GM19035 (cell line): Measurements from ENCODE around the gene HSD17B8.

ENCODE experiments used
- ATAC-seq: cut with Tn5 transposase; IDR thresholded peaks from one replicate; pipeline ENCODE4 v1.9.1; 2021; ENCODE audit not compliant: unreplicated experiment

The HSD17B8 gene

GRCh38 chr6:33236328-33236727 is 31.9 kb downstream of the HSD17B8 start:
- ATAC-seq: no peak

- no peak for ATAC-seq
These were observed 32.4 kb downstream of the HSD17B8 start for GRCh38 chr6:33236852-33237251.

DNA sequence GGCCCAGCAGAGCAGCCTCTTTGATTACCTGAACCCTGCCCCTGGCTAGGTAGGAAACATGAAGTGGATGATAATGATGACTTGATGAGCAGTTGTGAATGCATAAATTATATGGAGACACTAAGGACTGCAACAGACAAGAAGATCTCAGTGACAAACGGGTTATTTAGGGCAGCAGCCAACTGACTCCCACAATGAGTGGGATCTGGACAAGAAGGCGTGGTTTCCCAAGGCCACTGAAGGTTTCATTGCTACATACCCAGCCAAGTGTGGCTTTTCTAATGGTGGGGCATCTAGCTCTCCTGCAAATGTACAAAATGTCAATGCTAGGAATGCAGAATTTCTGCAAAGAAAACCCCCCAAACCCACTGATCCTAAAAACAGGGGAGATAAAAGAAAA is 33.3 kb downstream of the HSD17B8 start:
- ATAC-seq: no peak

GRCh38 chr6:33241968-33242367 is 37.5 kb downstream of the HSD17B8 start:
- ATAC-seq: no peak

GRCh38 chr6:33243476-33243875 is 39.0 kb downstream of the HSD17B8 start:
- ATAC-seq: no peak

DNA sequence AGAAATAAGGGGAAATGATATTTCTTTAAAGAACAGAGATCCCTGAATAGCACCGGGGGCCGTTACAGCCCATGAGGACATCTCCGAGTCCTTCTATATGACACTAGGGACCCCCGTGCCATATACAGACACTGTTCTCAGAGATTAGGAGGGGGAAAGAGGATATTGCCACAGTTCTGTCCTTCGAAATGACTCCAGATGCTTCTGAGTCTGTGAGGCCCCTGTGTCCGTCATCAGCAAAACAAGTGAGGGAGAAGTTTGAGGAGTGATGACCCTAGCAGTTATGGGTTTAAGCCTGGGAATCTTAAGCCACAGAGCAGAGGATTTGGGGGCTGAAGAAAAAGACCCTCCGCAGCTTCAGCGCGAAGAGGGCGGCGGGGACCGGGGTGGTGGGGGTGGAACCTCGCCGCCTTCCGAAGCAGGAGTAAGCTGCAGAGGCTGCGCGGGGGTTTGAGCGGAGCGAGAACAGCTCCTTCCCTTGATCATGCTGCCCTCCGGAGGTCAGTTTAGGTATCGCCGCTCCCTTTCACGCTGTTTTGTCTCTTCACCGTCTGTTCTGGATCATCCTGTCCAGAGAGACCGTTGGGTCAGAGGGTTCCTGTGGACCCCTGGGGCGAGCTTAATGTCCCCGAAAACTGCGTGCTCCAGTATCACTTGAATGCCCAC is 43.7 kb downstream of the HSD17B8 start:
- ATAC-seq: no peak

DNA sequence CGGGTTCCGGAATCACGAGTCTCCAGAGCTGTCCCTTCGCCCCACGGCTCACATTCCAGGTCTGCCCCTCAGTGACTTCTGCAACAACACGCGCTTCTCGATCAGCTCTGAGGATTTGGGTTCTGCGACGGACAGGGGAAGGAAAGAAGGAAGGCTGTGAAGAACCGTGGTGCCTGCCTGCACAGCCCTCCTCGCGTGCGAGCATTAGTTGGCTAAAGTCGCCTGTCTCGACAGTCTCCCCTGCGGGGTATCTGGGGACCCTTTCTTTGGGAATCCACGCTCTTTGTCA is 44.1 kb downstream of the HSD17B8 start:
- no peak for ATAC-seq

DNA sequence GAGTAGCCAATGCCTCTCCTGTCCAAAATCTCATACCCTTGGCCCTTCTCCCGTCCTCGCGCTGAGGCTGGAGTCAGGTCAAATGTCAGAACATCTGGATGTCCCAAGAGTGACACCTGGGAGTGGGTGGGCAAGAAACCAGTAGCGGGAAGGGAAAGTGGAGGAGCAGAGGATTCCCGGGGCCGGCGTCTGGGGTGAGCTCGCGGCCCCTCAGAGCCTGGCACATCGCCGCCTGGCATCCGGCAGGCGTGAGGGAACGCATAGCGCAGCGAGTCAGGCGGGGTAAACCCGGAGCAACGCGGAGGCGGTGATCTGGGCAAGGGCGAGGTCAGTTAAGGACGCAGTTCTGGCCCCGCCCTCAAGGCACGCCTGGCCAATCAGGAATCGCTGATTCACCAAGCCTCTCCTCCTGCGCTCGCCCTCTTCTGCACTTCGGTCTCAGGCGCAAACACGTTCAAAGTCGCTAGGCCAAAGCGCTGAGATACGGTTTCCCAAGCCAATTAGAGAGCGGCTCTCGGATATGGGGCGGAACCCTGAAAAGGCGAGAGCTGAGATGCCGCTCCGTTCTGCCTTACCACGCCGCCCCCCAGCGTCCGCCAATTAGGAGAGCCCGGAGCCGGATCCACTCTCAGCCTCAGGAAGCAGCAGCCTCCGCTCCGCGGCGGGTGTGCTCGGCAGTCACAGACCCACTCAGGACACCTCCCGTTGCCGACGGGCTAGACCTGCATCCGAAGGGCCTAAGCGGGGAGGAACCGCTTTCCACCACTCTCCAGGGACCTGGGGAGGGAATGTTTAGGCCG is 44.7 kb downstream of the HSD17B8 start:
- peak; percentile 89 for ATAC-seq

DNA sequence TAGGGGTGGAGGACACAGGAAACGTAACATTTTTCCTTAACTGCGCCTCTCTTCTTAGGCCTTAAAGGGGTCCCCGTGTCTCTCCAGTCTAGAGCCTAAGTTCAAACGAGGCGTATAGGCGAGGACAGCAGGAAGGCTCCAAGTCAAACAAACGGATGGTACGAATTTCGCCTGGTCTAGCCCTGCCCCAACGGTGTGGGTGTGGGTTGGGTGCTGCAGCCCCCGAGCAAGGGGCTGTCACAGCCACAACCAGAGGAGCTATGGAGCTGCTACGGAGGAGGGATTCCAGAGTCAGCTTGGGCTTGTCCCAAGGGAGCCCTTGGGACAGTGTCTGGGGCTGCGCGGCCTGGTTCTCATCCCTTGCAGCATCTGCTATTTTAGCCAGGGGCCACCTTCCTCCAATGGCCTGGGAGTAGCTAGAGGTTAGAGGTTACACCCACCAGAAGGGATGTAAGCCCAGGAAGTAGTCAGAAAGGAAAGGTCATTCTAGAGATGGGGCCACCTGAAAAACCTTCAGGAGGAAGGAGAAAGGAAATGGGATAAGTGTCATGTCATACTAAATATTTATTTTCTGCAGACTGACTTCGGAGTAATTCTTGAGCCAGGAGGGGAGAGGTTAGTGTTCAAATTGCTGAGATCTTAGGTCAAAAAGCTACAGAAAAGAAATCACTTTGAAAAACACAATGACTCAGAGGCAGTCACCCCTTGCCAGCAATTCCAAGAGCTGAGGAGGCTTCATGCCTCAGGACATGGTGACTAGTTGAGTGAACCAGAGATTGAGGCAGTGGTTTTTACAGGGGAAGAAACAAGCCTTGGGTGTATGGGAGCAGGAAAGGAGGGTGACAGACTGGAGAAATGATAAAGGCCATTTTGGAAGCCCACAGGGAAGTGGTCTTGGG is 45.5 kb downstream of the HSD17B8 start:
- ATAC-seq: no peak

GRCh38 chr6:33250731-33251130 is 46.3 kb downstream of the HSD17B8 start:
- ATAC-seq: no peak

GRCh38 chr6:33251395-33252012 is 47.0 kb downstream of the HSD17B8 start:
- no peak for ATAC-seq

DNA sequence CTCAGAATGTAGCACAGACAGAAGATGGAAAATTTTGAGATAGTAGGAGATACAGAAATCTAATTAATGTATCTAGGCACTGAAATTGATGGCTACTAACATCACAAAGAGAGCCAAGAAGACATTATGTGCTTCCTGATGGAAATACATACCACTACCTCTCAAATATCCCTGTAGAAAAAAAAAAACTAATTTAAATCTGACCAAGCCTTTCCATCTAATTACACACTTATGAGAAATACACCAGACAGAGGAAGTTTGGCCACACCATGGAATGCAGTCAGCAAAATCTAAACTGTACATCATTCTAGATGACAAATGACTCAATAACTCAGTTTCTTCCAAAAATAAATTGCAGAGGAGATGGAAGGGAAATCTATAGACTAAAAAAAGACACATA is 48.3 kb downstream of the HSD17B8 start:
- no peak for ATAC-seq

- no peak for ATAC-seq
These were observed 50.1 kb downstream of the HSD17B8 start for GRCh38 chr6:33254591-33254990.
